ENCODE measurements around the gene STK17B. TPM values are rescaled to one million over a fixed set of nuclear protein-coding genes. Genes with fewer than 3 reads are reported as not detected.

The STK17B gene
- total and polyA plus RNA-seq, 2 experiments from 2014 or later = 5.7 to 13.7 TPM

- Histone ChIP-seq H3K27me3 (ENCODE audit: insufficient read depth) (no peaks in the 10 kb centered on the region), H3K9me2 (ENCODE audit: insufficient read depth) (no peaks in the 10 kb centered on the region), H3K36me3 (ENCODE audit: insufficient read depth) (no peaks in the 10 kb centered on the region), H3F3A (replicated peaks; ENCODE audit: low read depth) (no peaks in the 10 kb centered on the region), H3K79me2 (replicated peaks; ENCODE audit: insufficient read depth) (no peaks in the 10 kb centered on the region), H4K20me1 (replicated peaks; ENCODE audit: insufficient read depth) (no peaks in the 10 kb centered on the region), H2AFZ (no peak overlapping the region), H3K4me3 (no peak overlapping the region), H3K4me1 (ENCODE audit: insufficient read depth) (peaks cover 15% of the 10 kb centered on the region; the same call in 1 of the 2 replicates), H3K4me2 (no peak overlapping the region), H3K27ac (ENCODE audit: low read depth) (peak overlapping the region; percentile 76)
- DNase-seq (ENCODE audit: low spot score) (peak; percentile 66), ATAC-seq (no peak; the same call in 2 of the 3 replicates)
- Mint-ChIP-seq H3K27me3 (ENCODE audit: insufficient read depth, low read depth, poor library complexity) (no peaks in the 10 kb centered on the region), H3K9me3 (no peaks in the 10 kb centered on the region), H3K27ac (peak overlapping the region; percentile 96), H3K36me3 (ENCODE audit: low read depth) (no peaks in the 10 kb centered on the region), H3K4me1 (peaks cover 31% of the 10 kb centered on the region), H3K4me3 (0 out of 3 replicates have a peak overlapping the region, but pooled peaks have one; percentile 35)
- TF ChIP-seq POLR2AphosphoS5 (IDR thresholded peaks at IDR 0.05; ENCODE audit: low read depth) = no peak
- TF ChIP-seq STAT1 (IDR thresholded peaks at IDR 0.05; ENCODE audit: unreplicated experiment) = no peak
- TF ChIP-seq EZH2 (IDR thresholded peaks at IDR 0.05; ENCODE audit: low read depth, unreplicated experiment) = no peak
- no peak for TF ChIP-seq EZH2phosphoT487 (IDR thresholded peaks at IDR 0.05; ENCODE audit: unreplicated experiment)
- no peak for TF ChIP-seq NANOG (IDR thresholded peaks at IDR 0.05; ENCODE audit: borderline replicate concordance)
- no peak for TF ChIP-seq ZNF331 (CRISPR knock-in tag; IDR thresholded peaks at IDR 0.05; ENCODE audit: low read depth)
- no peak for TF ChIP-seq ZNF462 (CRISPR knock-in tag; IDR thresholded peaks at IDR 0.05)
- no peak for TF ChIP-seq CTCF (conservative IDR thresholded peaks at IDR 0.05; ENCODE audit: low read depth in 2 of 2)
- TF ChIP-seq ETS1 (IDR thresholded peaks at IDR 0.05) = no peak
- no peak for TF ChIP-seq REST (IDR thresholded peaks at IDR 0.05; ENCODE audit: unreplicated experiment)
- no peak for TF ChIP-seq ZNF114 (CRISPR knock-in tag; IDR thresholded peaks at IDR 0.05)
- TF ChIP-seq JUNB (IDR thresholded peaks at IDR 0.05; ENCODE audit: unreplicated experiment) = no peak
- TF ChIP-seq CREB1 (CRISPR knock-in tag; IDR thresholded peaks at IDR 0.05; ENCODE audit: low read depth) = no peak
These were observed 58.9 kb downstream of the STK17B start for GRCh38 chr2:196112418-196113034.

Measured in GM23338 (cell line).